Spleen (tissue), 7 donors: Measurements from ENCODE around the gene TRIO.

Source experiments
- POLR2A ChIP-seq, 3 donors: fragments of 450-650 bp; IDR thresholded peaks; one replicate each; pipeline ENCODE4 v1.5.1; 2017; ENCODE audit warnings: antibody characterized with exemption in 3 of 3, mild to moderate bottlenecking in 1 of 3
- POLR2AphosphoS5 ChIP-seq, 3 donors: sonication (generic); formaldehyde crosslinking; IDR thresholded peaks; one replicate each; pipeline ENCODE4 v1.5.1; 2017; ENCODE audit warnings: antibody characterized with exemption in 3 of 3
- TF ChIP-seq, protein P1 (sequence below), 11 experiments: fragments of 200-600 bp in 7 of 11; fragments of 450-650 bp in 4 of 11; sonication (generic) in 4 of 11; IDR thresholded peaks in 8 of 11; conservative IDR thresholded peaks in 3 of 11; 1 replicate in 7 of 11; 2 replicates in 4 of 11; pipeline versions ENCODE4 v1.4.0 to v1.8.0; 2016 to 2021; ENCODE audit warnings: antibody characterized with exemption in 11 of 11, inconsistent platforms in 4 of 11, mild to moderate bottlenecking in 1 of 11
- donor health status: DM: no; HTN: no; CAD: no; lungs with moderate emphysema.
- donor health status: DM: no; HTN: no; CAD: no.
- donor health status: DM: no; HTN: no; CAD: no.

DNA sequence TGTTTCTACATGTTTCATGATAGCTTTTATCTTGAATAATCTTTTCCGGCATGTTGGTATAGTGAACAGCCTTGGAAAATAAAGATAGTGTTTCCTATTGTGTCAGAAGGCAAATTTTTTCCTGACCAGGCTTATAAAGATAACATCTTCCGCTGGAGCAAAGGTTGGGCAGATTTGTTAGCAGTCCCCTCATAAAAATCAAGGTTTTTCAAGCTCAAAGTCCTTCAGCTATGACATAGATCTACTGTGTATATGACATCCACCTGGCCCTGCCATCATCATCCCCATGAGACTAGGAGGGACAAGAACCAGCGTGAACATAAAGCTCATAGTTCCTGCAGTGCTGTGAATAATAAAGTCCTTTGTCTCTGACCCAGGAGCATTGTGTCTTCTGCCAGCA lies 408.1 kb downstream of the TRIO start:
- TF ChIP-seq POLR2A (IDR thresholded peaks at IDR 0.05) (no peak), POLR2AphosphoS5 (IDR thresholded peaks at IDR 0.05) (no peak)
- TF ChIP-seq, protein P1, sequence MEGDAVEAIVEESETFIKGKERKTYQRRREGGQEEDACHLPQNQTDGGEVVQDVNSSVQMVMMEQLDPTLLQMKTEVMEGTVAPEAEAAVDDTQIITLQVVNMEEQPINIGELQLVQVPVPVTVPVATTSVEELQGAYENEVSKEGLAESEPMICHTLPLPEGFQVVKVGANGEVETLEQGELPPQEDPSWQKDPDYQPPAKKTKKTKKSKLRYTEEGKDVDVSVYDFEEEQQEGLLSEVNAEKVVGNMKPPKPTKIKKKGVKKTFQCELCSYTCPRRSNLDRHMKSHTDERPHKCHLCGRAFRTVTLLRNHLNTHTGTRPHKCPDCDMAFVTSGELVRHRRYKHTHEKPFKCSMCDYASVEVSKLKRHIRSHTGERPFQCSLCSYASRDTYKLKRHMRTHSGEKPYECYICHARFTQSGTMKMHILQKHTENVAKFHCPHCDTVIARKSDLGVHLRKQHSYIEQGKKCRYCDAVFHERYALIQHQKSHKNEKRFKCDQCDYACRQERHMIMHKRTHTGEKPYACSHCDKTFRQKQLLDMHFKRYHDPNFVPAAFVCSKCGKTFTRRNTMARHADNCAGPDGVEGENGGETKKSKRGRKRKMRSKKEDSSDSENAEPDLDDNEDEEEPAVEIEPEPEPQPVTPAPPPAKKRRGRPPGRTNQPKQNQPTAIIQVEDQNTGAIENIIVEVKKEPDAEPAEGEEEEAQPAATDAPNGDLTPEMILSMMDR (IDR thresholded peaks at IDR 0.05 in 8 of 11, conservative IDR thresholded peaks at IDR 0.05 in 3 of 11) = no peak
